ENCODE measurements around the gene BPIFA3.
"Not testable (repeated sequence)": the region's sequence is repeated elsewhere in the genome, so short reads cannot be mapped to it uniquely, and the experiment has no call there.

The BPIFA3 gene

GRCh38 chr20:33183312-33183711, 33.8 kb upstream of the BPIFA3 start:
- Histone ChIP-seq H3K4me3 (no peak overlapping the region), H4K20me1 (no peaks in the 10 kb centered on the region), H3K4me2 (no peak overlapping the region), H3K36me3 (no peaks in the 10 kb centered on the region), H3K4me1 (no peaks in the 10 kb centered on the region), H3K27me3 (no peaks in the 10 kb centered on the region), H3K9me3 (replicated peaks in 1 of 11) (peaks cover 7 to 15% (median 11%) of the 10 kb centered on the region in 11 experiments; a peak in 17 of 22 replicates), H3K27ac (no peak overlapping the region), H3K9ac (no peak overlapping the region)
- no peak for TF ChIP-seq Cebpa-rat (IDR thresholded peaks at IDR 0.05)

- H3K4me1 ChIP-seq, H3K36me3 ChIP-seq, H3K9ac ChIP-seq, H4K20me1 ChIP-seq, H3K4me2 ChIP-seq, H3K27me3 ChIP-seq, H3K4me3 ChIP-seq, H3K27ac ChIP-seq: not testable (repeated sequence)
- H3K9me3 ChIP-seq (replicated peaks in 1 of 11), result peaks cover 7 to 15% (median 11%) of the 10 kb centered on the region in 11 experiments; a peak in 17 of 22 replicates
Measured at GRCh38 chr20:33185031-33185590, 32.0 kb upstream of the BPIFA3 start.

- Histone ChIP-seq H3K27ac (no peak overlapping the region), H3K4me2 (no peak overlapping the region), H3K36me3 (no peaks in the 10 kb centered on the region), H3K4me3 (no peak overlapping the region), H4K20me1 (no peaks in the 10 kb centered on the region), H3K4me1 (no peaks in the 10 kb centered on the region), H3K9me3 (replicated peaks in 1 of 11) (peaks cover 7 to 15% (median 11%) of the 10 kb centered on the region in 11 experiments; a peak in 17 of 22 replicates), H3K27me3 (no peaks in the 10 kb centered on the region), H3K9ac (no peak overlapping the region)
- TF ChIP-seq Cebpa-rat (IDR thresholded peaks at IDR 0.05), result no peak
Measured at GRCh38 chr20:33187491-33187890, 29.7 kb upstream of the BPIFA3 start.

GRCh38 chr20:33188421-33188820, 28.7 kb upstream of the BPIFA3 start:
- H3K36me3 ChIP-seq, result no peaks in the 10 kb centered on the region
- H4K20me1 ChIP-seq, result no peaks in the 10 kb centered on the region
- H3K9ac ChIP-seq, result no peak overlapping the region
- H3K27ac ChIP-seq, result no peak overlapping the region
- no peak for TF ChIP-seq Cebpa-rat (IDR thresholded peaks at IDR 0.05)
- H3K27me3 ChIP-seq, result no peaks in the 10 kb centered on the region
- H3K4me2 ChIP-seq, result no peak overlapping the region
- no peaks in the 10 kb centered on the region for H3K4me1 ChIP-seq
- H3K9me3 ChIP-seq (replicated peaks in 1 of 11), result peaks cover 2 to 8% (median 3%) of the 10 kb centered on the region in 11 experiments; a peak in 17 of 22 replicates
- H3K4me3 ChIP-seq, result no peak overlapping the region

GRCh38 chr20:33191484-33191883, 25.7 kb upstream of the BPIFA3 start:
- Histone ChIP-seq H3K9ac (no peak overlapping the region), H3K4me3 (no peak overlapping the region), H3K27ac (no peak overlapping the region), H3K36me3 (no peaks in the 10 kb centered on the region), H3K4me1 (no peaks in the 10 kb centered on the region), H3K4me2 (no peak overlapping the region), H3K9me3 (replicated peaks in 1 of 11) (no peaks in the 10 kb centered on the region), H3K27me3 (no peaks in the 10 kb centered on the region), H4K20me1 (no peaks in the 10 kb centered on the region)
- no peak for TF ChIP-seq Cebpa-rat (IDR thresholded peaks at IDR 0.05)

GRCh38 chr20:33191955-33192354, 25.2 kb upstream of the BPIFA3 start:
- Histone ChIP-seq H3K4me1 (no peaks in the 10 kb centered on the region), H4K20me1 (no peaks in the 10 kb centered on the region), H3K4me3 (no peak overlapping the region), H3K27ac (no peak overlapping the region), H3K4me2 (no peak overlapping the region), H3K9me3 (replicated peaks in 1 of 11) (no peaks in the 10 kb centered on the region), H3K36me3 (no peaks in the 10 kb centered on the region), H3K27me3 (no peaks in the 10 kb centered on the region), H3K9ac (no peak overlapping the region)
- no peak for TF ChIP-seq Cebpa-rat (IDR thresholded peaks at IDR 0.05)

GRCh38 chr20:33192912-33193501, 24.1 kb upstream of the BPIFA3 start:
- H4K20me1 ChIP-seq, result no peaks in the 10 kb centered on the region
- H3K4me2 ChIP-seq, result no peak overlapping the region
- H3K4me3 ChIP-seq, result no peak overlapping the region
- no peak overlapping the region for H3K9ac ChIP-seq
- no peaks in the 10 kb centered on the region for H3K36me3 ChIP-seq
- no peaks in the 10 kb centered on the region for H3K9me3 ChIP-seq (replicated peaks in 1 of 11)
- H3K27me3 ChIP-seq, result no peaks in the 10 kb centered on the region
- no peak for TF ChIP-seq Cebpa-rat (IDR thresholded peaks at IDR 0.05)
- no peaks in the 10 kb centered on the region for H3K4me1 ChIP-seq
- H3K27ac ChIP-seq, result no peak overlapping the region

GRCh38 chr20:33199026-33199425, 18.1 kb upstream of the BPIFA3 start:
- H3K27me3 ChIP-seq, result no peaks in the 10 kb centered on the region
- no peak overlapping the region for H3K27ac ChIP-seq
- H3K4me1 ChIP-seq, result no peaks in the 10 kb centered on the region
- H3K9ac ChIP-seq, result no peak overlapping the region
- no peak for TF ChIP-seq Cebpa-rat (IDR thresholded peaks at IDR 0.05)
- no peak overlapping the region for H3K4me3 ChIP-seq
- H3K9me3 ChIP-seq (replicated peaks in 1 of 11), result no peaks in the 10 kb centered on the region
- H3K4me2 ChIP-seq, result no peak overlapping the region
- H4K20me1 ChIP-seq, result no peaks in the 10 kb centered on the region
- no peaks in the 10 kb centered on the region for H3K36me3 ChIP-seq

GRCh38 chr20:33202451-33202850, 14.7 kb upstream of the BPIFA3 start:
- Histone ChIP-seq H3K4me1 (no peaks in the 10 kb centered on the region), H3K4me2 (no peak overlapping the region), H3K27me3 (no peaks in the 10 kb centered on the region), H3K9me3 (replicated peaks in 1 of 11) (no peaks in the 10 kb centered on the region), H4K20me1 (no peaks in the 10 kb centered on the region), H3K4me3 (no peak overlapping the region), H3K27ac (no peak overlapping the region), H3K9ac (no peak overlapping the region), H3K36me3 (no peaks in the 10 kb centered on the region)
- TF ChIP-seq Cebpa-rat (IDR thresholded peaks at IDR 0.05), result no peak

- H3K4me1 ChIP-seq, result no peaks in the 10 kb centered on the region
- no peaks in the 10 kb centered on the region for H3K36me3 ChIP-seq
- H3K9ac ChIP-seq, result no peak overlapping the region
- no peaks in the 10 kb centered on the region for H3K27me3 ChIP-seq
- no peaks in the 10 kb centered on the region for H3K9me3 ChIP-seq (replicated peaks in 1 of 11)
- no peak overlapping the region for H3K27ac ChIP-seq
- H3K4me3 ChIP-seq, result no peak overlapping the region
- H4K20me1 ChIP-seq, result no peaks in the 10 kb centered on the region
- H3K4me2 ChIP-seq, result no peak overlapping the region
- TF ChIP-seq Cebpa-rat (IDR thresholded peaks at IDR 0.05), result no peak
Measured at GRCh38 chr20:33203444-33203843, 13.7 kb upstream of the BPIFA3 start.
